NCI-H1417 (cell line): ENCODE results near the gene ADAMTSL1.

ENCODE experiments used
- DNase-seq, 3 experiments: peaks; one replicate each; lab custom pipeline; 2025; lab: John Stamatoyannopoulos, UW

The ADAMTSL1 gene

DNA sequence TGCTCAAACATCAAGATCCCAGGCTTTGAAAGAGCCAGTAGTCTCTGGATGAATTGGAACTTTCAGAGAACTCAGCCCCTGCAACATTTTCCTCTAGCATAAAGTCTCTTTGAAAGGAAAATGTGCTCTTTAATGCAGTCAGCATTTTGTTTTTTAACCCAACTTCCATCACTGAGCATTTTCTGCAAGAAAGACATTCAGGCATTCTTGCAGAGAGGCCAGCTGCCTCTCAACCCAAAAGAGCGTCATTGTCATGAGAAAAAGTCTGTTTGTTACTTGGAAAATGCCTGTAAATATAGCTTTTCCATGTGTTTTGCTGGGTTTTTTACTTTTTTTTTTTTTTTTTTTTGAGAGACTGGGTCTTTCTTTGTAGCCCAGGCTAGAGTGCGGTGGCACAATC, 225.0 kb downstream of the ADAMTSL1 start:
- no peak for DNase-seq

- no peak for DNase-seq
These were observed 225.8 kb downstream of the ADAMTSL1 start for GRCh38 chr9:18699764-18700163.

DNA sequence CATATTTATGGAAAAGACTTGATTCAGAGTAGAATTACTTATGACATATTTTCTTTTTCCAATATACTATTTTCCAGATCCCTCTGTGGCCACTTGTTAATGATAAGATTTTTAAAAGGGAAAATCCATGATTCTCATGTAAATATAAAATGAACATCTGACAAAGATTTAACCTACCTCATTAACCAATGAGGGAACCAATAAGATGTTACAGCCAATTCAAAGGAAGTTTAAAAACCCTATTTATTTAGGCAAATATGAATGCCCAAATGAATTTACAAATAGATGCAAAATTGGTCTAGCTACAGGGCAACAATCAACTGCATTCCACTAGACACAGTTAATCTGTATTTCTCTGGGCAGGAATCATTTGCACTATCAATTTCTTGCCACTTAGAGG, 226.8 kb downstream of the ADAMTSL1 start:
- no peak for DNase-seq

DNA sequence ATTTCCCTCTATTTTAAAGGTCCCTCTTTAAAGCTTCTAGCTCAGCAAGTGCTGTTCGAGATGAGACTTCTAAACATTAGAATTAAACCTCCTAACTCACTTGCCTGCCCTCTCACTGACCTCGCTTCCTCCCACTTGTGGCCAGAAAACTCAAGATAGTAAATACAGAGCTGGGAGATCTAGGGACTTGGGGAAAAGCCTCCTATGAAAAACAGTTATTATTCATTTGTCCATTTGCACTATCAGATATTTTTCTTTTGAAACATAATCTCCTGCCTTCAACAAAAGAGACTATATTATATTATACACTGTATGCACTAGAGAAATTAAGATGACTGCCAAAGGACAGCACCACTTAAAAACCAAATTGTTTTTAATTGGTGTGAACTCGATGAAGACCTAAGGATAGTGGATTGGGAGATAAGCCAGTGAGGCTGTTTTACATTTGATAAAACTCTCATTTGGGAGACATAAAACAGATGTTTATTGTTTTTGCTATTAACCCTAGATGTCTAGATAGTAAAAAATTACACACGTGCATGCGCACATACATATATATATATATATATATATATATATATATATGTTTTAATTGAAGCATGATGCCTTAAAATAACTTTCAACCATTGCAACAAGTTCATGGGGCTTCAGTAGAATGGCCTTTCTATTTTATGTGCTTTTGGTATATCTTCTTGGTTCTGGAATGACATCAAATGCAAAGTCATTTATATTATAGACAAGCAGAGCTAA, 229.4 kb downstream of the ADAMTSL1 start:
- no peak for DNase-seq

DNA sequence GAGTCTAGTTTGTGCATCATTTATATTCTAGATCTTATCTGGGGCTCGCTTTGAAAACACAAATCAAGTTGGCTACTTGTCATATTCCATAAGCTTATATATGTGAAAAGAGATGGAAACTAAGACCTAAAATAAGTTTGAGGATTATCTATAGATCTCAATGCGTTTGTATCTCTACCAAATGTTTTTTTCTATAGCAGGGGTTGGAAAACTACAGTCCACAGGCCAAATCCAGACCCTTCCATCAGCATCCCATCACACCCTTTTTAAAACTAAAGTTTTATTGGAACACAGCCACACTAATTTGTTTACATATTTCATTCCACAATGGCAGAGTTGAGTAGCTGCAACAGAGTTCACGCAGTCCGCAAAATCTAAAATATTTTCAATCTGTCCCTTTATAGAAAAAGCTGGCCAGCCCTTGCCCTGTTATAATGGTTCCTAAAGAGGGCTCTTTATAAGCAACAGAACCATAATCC, 230.0 kb downstream of the ADAMTSL1 start:
- no peak for DNase-seq

GRCh38 chr9:18705796-18706392, 231.9 kb downstream of the ADAMTSL1 start:
- DNase-seq = no peak

DNA sequence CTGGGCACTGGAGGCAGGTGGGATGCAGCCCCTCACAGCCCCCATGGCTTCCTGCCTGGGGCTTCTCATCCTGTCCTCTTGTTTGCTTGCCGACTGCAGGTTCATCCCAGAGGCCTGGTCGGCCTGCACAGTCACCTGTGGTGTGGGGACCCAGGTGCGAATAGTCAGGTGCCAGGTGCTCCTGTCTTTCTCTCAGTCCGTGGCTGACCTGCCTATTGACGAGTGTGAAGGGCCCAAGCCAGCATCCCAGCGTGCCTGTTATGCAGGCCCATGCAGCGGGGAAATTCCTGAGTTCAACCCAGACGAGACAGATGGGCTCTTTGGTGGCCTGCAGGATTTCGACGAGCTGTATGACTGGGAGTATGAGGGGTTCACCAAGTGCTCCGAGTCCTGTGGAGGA, 232.7 kb downstream of the ADAMTSL1 start:
- DNase-seq = no peak

GRCh38 chr9:18707061-18707461, 233.1 kb downstream of the ADAMTSL1 start:
- DNase-seq = no peak

- no peak for DNase-seq
These were observed 233.7 kb downstream of the ADAMTSL1 start for GRCh38 chr9:18707489-18708205.

DNA sequence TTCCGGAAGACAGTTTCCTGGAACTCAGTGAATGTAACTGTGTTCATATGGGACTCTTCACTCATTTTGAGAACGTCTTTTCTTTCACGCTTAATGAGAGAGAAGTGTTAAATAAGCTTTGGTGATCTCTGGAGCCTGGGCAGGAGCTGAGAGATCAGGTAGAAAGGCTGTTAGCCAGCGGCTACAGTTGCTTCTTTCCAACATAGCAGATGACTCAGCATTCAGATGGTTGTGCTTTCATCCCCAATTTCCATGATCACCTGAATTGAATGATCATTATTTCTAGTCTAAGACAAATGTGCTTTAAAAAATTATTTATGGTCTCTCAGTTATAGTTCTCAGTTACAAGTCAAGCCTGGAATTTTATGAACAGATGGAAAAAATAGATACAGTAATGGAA, 234.5 kb downstream of the ADAMTSL1 start:
- no peak for DNase-seq

DNA sequence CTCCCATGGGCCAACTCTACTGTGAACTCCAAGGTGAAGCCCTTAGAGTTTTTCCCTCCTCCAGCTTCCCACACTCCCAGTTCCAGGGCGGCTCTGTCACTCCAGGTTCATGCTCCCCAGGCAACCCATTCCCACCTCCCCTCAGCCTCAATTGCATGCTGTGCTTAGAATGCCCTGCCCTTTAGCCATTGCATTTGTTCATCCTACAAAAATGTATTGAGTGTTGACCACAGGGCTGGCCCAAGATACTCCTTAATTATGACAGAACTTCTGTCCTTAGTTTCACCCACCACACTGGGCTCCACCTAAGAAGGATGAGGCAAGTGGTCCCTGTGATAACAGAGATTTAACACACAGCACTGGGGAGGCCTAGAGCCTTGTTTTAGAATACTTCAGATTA, 236.1 kb downstream of the ADAMTSL1 start:
- DNase-seq = no peak

GRCh38 chr9:18717759-18718158, 243.8 kb downstream of the ADAMTSL1 start:
- DNase-seq = no peak

GRCh38 chr9:18718393-18718792, 244.4 kb downstream of the ADAMTSL1 start:
- no peak for DNase-seq

DNA sequence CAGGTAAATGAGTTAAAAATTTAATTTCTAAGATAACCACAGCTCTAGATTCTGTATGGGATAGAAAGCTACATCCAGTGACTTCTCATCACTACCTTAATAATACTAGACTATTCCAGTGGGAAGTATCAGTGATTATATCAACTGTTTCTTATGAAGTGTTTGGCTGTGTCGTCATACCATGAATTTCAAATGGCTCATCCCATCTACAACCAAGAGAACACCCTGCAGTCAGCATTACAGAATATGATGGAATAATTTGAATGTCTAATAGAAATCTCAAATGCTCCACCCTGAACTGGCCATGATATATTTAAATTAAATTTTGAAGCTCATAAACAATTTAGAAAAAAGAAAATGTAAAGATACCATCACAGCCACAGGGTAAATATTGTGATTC, 245.0 kb downstream of the ADAMTSL1 start:
- DNase-seq = no peak

- DNase-seq = no peak
These were observed 246.7 kb downstream of the ADAMTSL1 start for GRCh38 chr9:18720691-18721090.

DNA sequence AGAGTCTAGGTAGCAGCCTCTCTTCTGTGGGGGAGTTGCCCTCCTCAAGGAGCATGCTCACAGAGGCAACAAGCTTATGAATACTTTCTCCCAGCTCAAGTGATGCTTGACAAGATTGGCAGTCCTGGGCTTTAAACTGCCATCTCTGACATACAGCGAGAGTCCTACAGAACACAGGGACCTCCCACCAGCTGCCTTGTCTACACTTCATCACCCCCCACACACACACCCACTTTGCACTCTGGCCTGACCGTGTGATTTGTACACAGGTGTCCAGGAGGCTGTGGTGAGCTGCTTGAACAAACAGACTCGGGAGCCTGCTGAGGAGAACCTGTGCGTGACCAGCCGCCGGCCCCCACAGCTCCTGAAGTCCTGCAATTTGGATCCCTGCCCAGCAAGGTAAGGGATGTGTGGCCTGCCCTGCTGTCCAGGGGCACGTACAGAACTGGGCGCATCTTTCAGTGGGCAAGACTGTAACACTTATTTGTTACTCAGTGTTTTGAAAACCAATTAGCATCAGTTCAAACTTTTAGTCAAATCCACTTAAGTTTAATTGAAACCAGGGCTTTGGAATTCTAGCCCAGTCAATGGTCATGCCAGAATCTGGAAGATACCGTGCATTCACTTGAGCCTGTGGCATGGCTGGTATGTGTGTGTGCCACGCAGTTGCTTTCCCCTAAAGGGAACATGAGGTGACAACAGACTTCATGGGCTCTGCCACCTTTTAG, 247.5 kb downstream of the ADAMTSL1 start:
- peak; percentile 36 to 80 (median 77) for DNase-seq

GRCh38 chr9:18721995-18722310, 248.0 kb downstream of the ADAMTSL1 start:
- no peak for DNase-seq

- no peak for DNase-seq
These were observed 248.9 kb downstream of the ADAMTSL1 start for GRCh38 chr9:18722882-18723281.

DNA sequence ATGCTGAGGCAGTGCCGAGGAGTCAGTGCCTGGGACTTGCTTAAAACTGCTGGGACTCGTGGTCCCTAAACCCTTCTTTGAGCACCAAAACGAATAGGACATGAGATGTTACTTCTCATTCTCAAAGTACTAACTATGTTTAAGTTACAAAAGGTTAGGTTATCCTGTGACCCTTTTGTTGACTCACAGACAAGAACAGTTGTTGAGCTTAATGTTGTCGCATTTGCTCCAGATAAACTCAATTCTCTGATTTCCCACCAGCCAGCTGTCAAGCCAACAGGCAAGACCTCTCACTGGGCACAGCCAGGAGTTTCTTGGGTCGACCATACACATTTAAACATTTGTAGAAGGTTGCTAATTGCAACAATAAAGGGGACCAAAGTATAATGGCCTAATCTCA, 249.4 kb downstream of the ADAMTSL1 start:
- no peak for DNase-seq

GRCh38 chr9:18726546-18726945, 252.6 kb downstream of the ADAMTSL1 start:
- no peak for DNase-seq

- DNase-seq = no peak
These were observed 254.0 kb downstream of the ADAMTSL1 start for GRCh38 chr9:18727904-18728303.

DNA sequence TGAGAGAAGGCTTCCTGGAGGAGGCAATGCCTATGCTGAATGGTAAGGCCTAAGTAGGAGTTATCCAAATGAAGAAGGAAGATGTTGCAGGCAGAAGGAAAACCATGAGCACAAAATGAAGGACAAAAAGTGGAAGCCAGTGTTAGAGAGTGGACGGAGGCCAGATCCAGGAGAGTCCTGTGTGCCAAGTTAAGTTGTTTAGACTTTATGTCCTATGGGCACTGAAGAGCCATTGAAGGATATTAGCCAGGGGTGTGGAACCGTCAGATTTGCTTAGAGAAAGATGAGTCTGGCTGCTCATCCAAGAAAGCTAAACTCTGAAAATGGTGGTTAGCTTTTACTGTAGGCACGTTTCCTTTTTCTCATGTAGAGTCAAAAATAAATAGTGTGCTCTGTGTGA, 254.7 kb downstream of the ADAMTSL1 start:
- DNase-seq = no peak

DNA sequence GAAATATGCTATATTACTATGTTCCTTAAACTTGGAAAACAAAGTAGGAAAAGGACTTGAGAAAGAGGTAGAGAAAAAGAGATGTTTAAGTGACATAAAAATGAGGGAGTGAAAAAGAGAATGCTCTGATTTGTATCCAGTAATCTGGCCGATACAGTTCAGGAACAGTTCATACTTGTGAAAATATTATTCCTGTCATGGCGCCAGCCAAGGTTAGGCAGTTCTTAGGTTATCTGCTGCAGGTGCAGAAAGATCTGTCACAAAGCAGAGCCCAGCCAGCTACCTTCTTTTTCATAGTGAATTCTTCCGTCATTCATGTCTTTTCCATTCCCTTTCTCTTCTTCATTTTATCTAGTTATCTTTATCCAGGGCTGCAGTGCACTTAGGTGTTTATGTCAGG, 256.3 kb downstream of the ADAMTSL1 start:
- DNase-seq = no peak
